MCF 10A (cell line): Measurements from ENCODE around the gene SYNE1. TPM values are rescaled to one million over a fixed set of nuclear protein-coding genes. Genes with fewer than 3 reads are reported as not detected.

Source experiments
- BruUV-seq: library from RNA; stranded (reverse); fragments of 400-500 nt; replicated peaks from 2 replicates; lab custom pipeline; 2021; lab: Mats Ljungman, UMichigan
- CTCF ChIA-PET: fragments of 300-600 bp; sonication (Branson Sonifier 250); formaldehyde crosslinking; extraction: SDS; loops from one replicate; lab custom pipeline; 2021; ENCODE audit warnings: antibody characterized with exemption, inconsistent platforms; lab: Yijun Ruan, JAX
- POLR2A ChIA-PET: fragments of 300-600, 350-650 bp; sonication (Branson Sonifier 250); formaldehyde crosslinking; extraction: SDS; loops from one replicate; lab custom pipeline; 2020; ENCODE audit warnings: antibody characterized with exemption, inconsistent platforms; lab: Yijun Ruan, JAX
- DNase-seq: peaks from one replicate; pipeline ENCODE4 v3.0.0-alpha.2; 2018; ENCODE audit not compliant: unreplicated experiment
- H3K27ac Mint-ChIP-seq: one replicate; pipeline ENCODE4 v1.8.0; 2022; ENCODE audit warnings: mild to moderate bottlenecking, low read depth, mixed read lengths; ENCODE audit not compliant: unreplicated experiment
- H3K27me3 Mint-ChIP-seq: one replicate; pipeline ENCODE4 v1.8.0; 2022; ENCODE audit warnings: mixed read lengths; ENCODE audit not compliant: insufficient read depth, unreplicated experiment
- H3K36me3 Mint-ChIP-seq: one replicate; pipeline ENCODE4 v1.8.0; 2022; ENCODE audit warnings: mild to moderate bottlenecking, moderate library complexity, mixed read lengths; ENCODE audit not compliant: insufficient read depth, unreplicated experiment
- H3K4me1 Mint-ChIP-seq: one replicate; pipeline ENCODE4 v1.8.0; 2022; ENCODE audit warnings: mixed read lengths; ENCODE audit not compliant: insufficient read depth, unreplicated experiment
- H3K4me3 Mint-ChIP-seq: one replicate; pipeline ENCODE4 v1.8.0; 2022; ENCODE audit warnings: mild to moderate bottlenecking, moderate library complexity, mixed read lengths; ENCODE audit not compliant: unreplicated experiment
- H3K9me3 Mint-ChIP-seq: one replicate; pipeline ENCODE4 v1.8.0; 2022; ENCODE audit warnings: mixed read lengths; ENCODE audit not compliant: unreplicated experiment
- intact Hi-C: fragments of 100-400 bp; cut with micrococcal nuclease; formaldehyde crosslinking; loops from 2 replicates; pipeline ENCODE4 v1.14.1; 2022
- total RNA-seq: library from RNA; stranded (reverse); gene quantifications from 2 replicates; pipeline ENCODE4 v1.2.3, GENCODE V29; 2022
- TF ChIP-seq, protein P1 (sequence below): fragments of 200-600 bp; IDR thresholded peaks from one replicate; pipeline ENCODE4 v1.8.0; 2022; ENCODE audit warnings: antibody characterized with exemption, mild to moderate bottlenecking; ENCODE audit not compliant: unreplicated experiment

The SYNE1 gene
- total RNA-seq, 1 experiment from 2014 or later = 25.4 TPM

DNA sequence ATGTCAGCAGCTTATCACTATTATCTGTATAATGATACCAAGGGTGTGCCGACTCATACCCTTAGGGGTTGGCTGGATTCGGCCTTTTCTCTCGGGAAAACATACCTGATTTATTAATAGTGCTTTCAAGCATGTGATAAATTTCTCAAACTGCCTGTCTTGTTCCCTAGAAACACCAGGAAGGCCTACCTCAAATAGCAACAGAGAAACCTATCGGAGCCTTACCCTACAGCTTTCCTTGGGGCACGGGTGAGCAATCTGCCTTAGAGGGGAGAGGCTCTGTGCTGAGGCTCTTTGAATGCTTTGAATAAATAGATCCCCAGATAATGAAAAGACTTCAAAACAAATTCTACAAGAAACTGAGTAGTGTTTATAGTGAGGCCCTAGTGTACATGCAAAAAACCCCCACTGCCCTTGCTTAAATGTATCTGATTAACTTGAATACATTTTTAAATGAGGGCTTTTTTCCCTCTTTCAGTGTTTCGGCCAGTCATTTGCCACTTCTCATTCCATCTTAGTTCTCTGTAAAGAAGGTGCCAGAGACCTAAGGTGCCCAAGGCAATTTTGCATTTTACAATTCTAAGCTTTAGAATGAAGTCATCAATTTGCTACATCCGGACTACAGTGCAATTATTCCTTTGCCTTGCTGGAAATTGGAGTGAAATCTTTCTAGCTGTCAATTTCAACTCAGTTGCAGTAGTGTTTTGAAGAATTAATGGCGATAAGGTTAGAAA is 509.6 kb downstream of the SYNE1 start:
- Mint-ChIP-seq H3K4me3 (no peak overlapping the region), H3K9me3 (no peaks in the 10 kb centered on the region), H3K4me1 (peaks cover 12% of the 10 kb centered on the region), H3K27me3 (no peaks in the 10 kb centered on the region), H3K36me3 (peaks cover 21% of the 10 kb centered on the region), H3K27ac (no peak overlapping the region)
- TF ChIP-seq, protein P1, sequence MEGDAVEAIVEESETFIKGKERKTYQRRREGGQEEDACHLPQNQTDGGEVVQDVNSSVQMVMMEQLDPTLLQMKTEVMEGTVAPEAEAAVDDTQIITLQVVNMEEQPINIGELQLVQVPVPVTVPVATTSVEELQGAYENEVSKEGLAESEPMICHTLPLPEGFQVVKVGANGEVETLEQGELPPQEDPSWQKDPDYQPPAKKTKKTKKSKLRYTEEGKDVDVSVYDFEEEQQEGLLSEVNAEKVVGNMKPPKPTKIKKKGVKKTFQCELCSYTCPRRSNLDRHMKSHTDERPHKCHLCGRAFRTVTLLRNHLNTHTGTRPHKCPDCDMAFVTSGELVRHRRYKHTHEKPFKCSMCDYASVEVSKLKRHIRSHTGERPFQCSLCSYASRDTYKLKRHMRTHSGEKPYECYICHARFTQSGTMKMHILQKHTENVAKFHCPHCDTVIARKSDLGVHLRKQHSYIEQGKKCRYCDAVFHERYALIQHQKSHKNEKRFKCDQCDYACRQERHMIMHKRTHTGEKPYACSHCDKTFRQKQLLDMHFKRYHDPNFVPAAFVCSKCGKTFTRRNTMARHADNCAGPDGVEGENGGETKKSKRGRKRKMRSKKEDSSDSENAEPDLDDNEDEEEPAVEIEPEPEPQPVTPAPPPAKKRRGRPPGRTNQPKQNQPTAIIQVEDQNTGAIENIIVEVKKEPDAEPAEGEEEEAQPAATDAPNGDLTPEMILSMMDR = no peak
- BruUV-seq = no TSS peak
- no peak for DNase-seq
- CTCF ChIA-PET = interaction anchor here (0.6 to 7.9 kb wide), 6 partner anchors 141 to 820 kb away, joined by 3 to 142 read pairs (median 3); no protein-coding TSS in a partner anchor
- POLR2A ChIA-PET = interaction anchor here (1.0 to 4.0 kb wide), 2 partner anchors 164 to 362 kb away, joined by 4 to 22 read pairs; no protein-coding TSS in a partner anchor
- intact Hi-C loops = no loop called here

DNA sequence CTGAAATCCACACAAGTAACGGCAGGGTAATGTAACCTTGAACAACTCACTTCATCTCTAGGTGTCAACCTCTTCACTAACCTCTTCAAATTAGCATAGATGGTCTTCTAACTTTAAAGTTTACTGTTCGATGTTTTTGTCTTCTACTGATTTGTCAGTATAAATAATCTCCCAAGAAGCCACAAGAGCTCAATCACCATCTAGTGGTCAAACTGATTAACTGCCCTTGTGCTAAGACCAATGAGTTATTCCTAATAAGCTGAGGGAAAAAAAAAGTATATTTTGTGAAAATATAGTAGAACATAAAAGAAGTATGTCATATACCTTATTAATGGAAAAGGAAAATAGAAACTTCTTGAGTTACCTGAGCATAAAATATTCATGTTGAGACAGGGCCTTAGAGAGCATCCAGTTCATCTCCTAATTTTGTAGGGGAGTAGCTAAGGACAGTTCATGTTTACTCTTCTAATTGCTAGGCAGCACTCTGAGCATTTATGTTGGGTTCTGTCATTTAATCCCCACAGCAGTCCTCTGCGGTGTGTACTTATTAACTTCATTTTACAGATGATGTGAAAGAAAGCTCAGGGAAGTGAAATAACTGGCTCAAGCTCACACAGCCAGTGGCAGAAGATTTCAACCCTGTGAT is 512.6 kb downstream of the SYNE1 start:
- DNase-seq = peak; percentile 72
- H3K4me1 Mint-ChIP-seq = peaks cover under 1% of the 10 kb centered on the region
- POLR2A ChIA-PET = interaction anchor here (0.7 to 4.0 kb wide), 6 partner anchors 24 to 1056 kb away, joined by 3 to 22 read pairs (median 4); no protein-coding TSS in a partner anchor
- no peaks in the 10 kb centered on the region for H3K9me3 Mint-ChIP-seq
- H3K27ac Mint-ChIP-seq = no peak overlapping the region
- CTCF ChIA-PET = interaction anchor here (0.6 to 7.9 kb wide), 33 partner anchors 9 to 684 kb away, joined by 3 to 142 read pairs (median 4); no protein-coding TSS in a partner anchor
- TF ChIP-seq, protein P1 = peak; percentile 66
- BruUV-seq = no TSS peak
- no peak overlapping the region for H3K4me3 Mint-ChIP-seq
- peaks cover 15% of the 10 kb centered on the region for H3K36me3 Mint-ChIP-seq
- intact Hi-C loops = loop anchor here (1.0 kb wide), 3 partner anchors 166 to 449 kb away; no protein-coding TSS in a partner anchor
- no peaks in the 10 kb centered on the region for H3K27me3 Mint-ChIP-seq

DNA sequence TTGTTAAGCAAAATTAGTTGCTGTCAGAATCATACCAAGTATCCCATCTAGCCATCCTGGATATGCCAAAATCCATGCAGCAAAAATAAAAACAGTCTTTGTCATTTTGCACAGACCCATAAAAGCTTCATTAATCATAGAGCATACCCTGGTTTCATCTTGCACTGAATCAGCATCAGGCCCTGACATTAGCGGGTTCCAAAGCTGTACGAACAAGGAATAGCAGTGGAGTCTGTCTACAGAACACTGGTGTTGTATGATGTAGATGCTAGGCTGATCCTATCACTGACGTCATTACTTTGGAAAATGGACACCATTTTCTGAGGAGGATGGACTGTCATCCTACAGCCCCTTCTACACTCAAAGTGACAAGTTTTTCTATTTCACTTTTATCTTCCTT is 514.1 kb downstream of the SYNE1 start:
- POLR2A ChIA-PET = interaction anchor here (0.7 kb wide), 1 partner anchor 734 kb away, joined by 4 read pairs; no protein-coding TSS in a partner anchor
- Mint-ChIP-seq H3K27me3 (no peaks in the 10 kb centered on the region), H3K36me3 (peaks cover 4% of the 10 kb centered on the region), H3K4me1 (no peaks in the 10 kb centered on the region), H3K27ac (no peak overlapping the region), H3K4me3 (no peak overlapping the region), H3K9me3 (no peaks in the 10 kb centered on the region)
- no TSS peak for BruUV-seq
- intact Hi-C loops = no loop called here
- no peak for DNase-seq
- CTCF ChIA-PET = interaction anchor here (0.6 to 7.9 kb wide), 6 partner anchors 15 to 682 kb away, joined by 3 to 142 read pairs (median 4); no protein-coding TSS in a partner anchor
- TF ChIP-seq, protein P1 = no peak

DNA sequence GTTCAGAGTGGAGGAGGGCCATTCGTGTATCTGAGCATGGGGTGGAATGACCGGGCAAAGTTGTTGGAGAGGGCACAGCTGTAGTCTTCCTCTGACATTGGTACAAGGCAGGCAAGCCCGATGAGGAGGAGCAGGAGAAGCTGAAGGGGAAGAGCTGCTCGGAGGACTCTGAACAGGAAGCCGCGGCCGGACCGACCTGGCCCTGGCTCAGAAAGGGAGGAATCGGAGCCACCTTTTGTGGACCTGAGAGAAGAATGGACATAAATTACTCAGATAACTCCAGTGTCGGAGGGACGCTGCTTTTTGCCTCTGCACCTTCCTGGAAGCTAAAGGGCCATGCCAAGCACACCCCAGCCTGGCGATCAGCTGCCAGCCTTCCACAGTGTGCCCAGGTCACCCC is 514.7 kb downstream of the SYNE1 start:
- H3K27me3 Mint-ChIP-seq = no peaks in the 10 kb centered on the region
- intact Hi-C loops = no loop called here

More for the DNA sequence above, 514.7 kb downstream of the SYNE1 start:
- H3K36me3 Mint-ChIP-seq = peaks cover 4% of the 10 kb centered on the region
- H3K4me1 Mint-ChIP-seq = no peaks in the 10 kb centered on the region
- no peak for DNase-seq
- H3K9me3 Mint-ChIP-seq = no peaks in the 10 kb centered on the region
- ChIA-PET CTCF (interaction anchor here (0.6 to 7.9 kb wide), 3 partner anchors 23 to 432 kb away, joined by 3 to 142 read pairs (median 9); no protein-coding TSS in a partner anchor), POLR2A (no interaction called here)
- H3K4me3 Mint-ChIP-seq = no peak overlapping the region
- TF ChIP-seq, protein P1 = no peak
- H3K27ac Mint-ChIP-seq = no peak overlapping the region
- BruUV-seq = no TSS peak
